ENCODE data around the gene CCDC183.

Gene CCDC183

GRCh38 chr9:136796238-136796774 lies at the start of gene CCDC183:
TSS of gene CCDC183 (plus strand) at chr9:136796338. CDS start at chr9:136796398, 60 bp downstream.
- Histone ChIP-seq H3K27ac (no peak within 1 kb of the TSS), H3K4me3 (no peak within 1 kb of the TSS)
- DNase-seq (ENCODE audit: low spot score): no peak
- TF ChIP-seq, protein P1, sequence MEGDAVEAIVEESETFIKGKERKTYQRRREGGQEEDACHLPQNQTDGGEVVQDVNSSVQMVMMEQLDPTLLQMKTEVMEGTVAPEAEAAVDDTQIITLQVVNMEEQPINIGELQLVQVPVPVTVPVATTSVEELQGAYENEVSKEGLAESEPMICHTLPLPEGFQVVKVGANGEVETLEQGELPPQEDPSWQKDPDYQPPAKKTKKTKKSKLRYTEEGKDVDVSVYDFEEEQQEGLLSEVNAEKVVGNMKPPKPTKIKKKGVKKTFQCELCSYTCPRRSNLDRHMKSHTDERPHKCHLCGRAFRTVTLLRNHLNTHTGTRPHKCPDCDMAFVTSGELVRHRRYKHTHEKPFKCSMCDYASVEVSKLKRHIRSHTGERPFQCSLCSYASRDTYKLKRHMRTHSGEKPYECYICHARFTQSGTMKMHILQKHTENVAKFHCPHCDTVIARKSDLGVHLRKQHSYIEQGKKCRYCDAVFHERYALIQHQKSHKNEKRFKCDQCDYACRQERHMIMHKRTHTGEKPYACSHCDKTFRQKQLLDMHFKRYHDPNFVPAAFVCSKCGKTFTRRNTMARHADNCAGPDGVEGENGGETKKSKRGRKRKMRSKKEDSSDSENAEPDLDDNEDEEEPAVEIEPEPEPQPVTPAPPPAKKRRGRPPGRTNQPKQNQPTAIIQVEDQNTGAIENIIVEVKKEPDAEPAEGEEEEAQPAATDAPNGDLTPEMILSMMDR (IDR thresholded peaks at IDR 0.05): no peak

GRCh38 chr9:136746621-136747020 lies 49.5 kb upstream of the CCDC183 start:
- Histone ChIP-seq H3K4me3 (no peak overlapping the region), H3K27ac (no peak overlapping the region)
- DNase-seq (ENCODE audit: low spot score): no peak
- TF ChIP-seq, protein P1 (IDR thresholded peaks at IDR 0.05): no peak

- TF ChIP-seq, protein P1 (IDR thresholded peaks at IDR 0.05): no peak
- no peak for DNase-seq (ENCODE audit: low spot score)
- no peak overlapping the region for H3K4me3 ChIP-seq
- no peak overlapping the region for H3K27ac ChIP-seq
These were observed 48.7 kb upstream of the CCDC183 start for GRCh38 chr9:136747161-136748060.

- TF ChIP-seq, protein P1 (IDR thresholded peaks at IDR 0.05): no peak
- H3K4me3 ChIP-seq: no peak within 1 kb of the TSS
- DNase-seq (ENCODE audit: low spot score): no peak
- peak within 1 kb of the TSS in 1 of 2 donors; percentile 25 for H3K27ac ChIP-seq
These were observed 47.9 kb upstream of the CCDC183 start, which contains the start of gene LCN6 for GRCh38 chr9:136748201-136748600. TSS of gene LCN6 (minus strand) at chr9:136748525. CDS start at chr9:136748483, 42 bp downstream.

GRCh38 chr9:136748666-136749611 lies 47.2 kb upstream of the CCDC183 start:
- peak overlapping the region in 1 of 2 donors; percentile 25 for H3K27ac ChIP-seq
- DNase-seq (ENCODE audit: low spot score): no peak

DNA sequence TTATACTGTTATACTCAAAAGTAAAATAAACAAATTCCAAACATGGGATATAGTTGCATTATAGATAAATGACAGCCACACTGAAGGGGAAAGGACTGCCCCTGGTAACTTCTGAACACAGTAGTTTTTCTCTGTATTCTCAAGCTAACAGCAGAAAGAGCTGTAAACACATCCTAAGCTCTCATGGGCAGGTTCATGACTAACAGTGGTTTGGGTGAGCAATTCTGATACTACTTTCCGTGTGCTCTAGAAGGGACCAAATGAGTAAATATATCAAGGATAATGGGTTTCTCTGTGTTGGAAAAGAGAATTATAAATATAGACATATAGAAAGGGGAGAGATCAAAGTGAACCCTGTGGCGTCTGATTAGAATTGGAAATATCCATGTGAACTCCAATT lies 45.6 kb upstream of the CCDC183 start:
- Histone ChIP-seq H3K4me3 (no peak overlapping the region), H3K27ac (no peak overlapping the region)
- TF ChIP-seq, protein P1 (IDR thresholded peaks at IDR 0.05): no peak
- no peak for DNase-seq (ENCODE audit: low spot score)

More at GRCh38 chr9:136748666-136749611, 47.2 kb upstream of the CCDC183 start:
- TF ChIP-seq, protein P1 (IDR thresholded peaks at IDR 0.05): no peak
- no peak overlapping the region for H3K4me3 ChIP-seq

Data from coronary artery (tissue), 2 donors.